Smooth muscle cell of trachea (primary cell): ENCODE data around the gene ATP8A2. TPM values are rescaled to one million over a fixed set of nuclear protein-coding genes. Genes with fewer than 3 reads are reported as not detected.

Experiments used
- total RNA-seq: library from RNA; depleted of rRNA; stranded (reverse); fragments of >200 nt; gene quantifications from 2 replicates; pipeline ENCODE4 v1.2.1, GENCODE V29; 2014

The ATP8A2 gene
- 0.15 and 0.17 TPM in 2 replicates for total RNA-seq

GRCh38 chr13:25371875-25372283, at the start of gene ATP8A2:
ATP8A2 (plus strand) TSS chr13:25371974; CDS start chr13:25372213, 239 bp downstream.

DNA sequence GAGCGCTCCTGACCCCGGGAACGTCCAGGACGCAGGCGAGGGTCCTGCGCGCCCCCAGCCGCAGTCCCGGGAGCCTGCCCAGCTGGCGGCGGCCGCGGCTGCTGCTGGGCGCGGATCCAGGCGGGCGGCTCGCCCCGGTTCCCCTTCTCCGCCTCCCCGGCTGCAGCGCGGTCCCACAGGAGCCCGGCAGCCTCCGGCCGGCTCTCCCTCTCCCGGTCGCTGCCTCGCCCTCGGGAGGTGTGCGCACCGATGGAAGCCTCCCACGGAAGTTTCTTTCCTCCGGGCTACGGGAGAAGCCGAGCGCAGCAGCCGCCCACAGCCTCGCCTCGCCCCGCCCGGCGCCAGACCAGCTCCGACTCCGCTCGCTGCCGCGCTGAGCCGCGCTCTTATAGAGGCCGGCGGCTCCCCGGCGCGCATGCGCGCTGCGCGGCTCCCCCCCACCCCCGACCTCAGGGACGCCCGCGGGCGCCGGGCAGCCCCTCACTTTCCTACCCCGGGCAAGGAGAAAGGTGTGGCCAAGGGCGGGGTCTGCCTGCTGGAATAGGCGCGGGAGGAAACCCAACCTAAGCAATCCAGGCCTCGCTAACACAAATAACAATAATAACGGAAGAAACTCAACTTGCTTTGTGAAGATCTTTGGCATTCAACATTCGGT, 680.0 kb downstream of the ATP8A2 start, which contains the start of gene SHISA2:
Gene SHISA2 (minus strand): TSS at position 360 of the 655 bp plus-strand sequence. CDS start 1,041 bp downstream, outside the sequence.

Other genes starting within 250 kb of the ATP8A2 start
- not detected in 2 replicates for gene AMER2, start 199.7 kb upstream of the ATP8A2 start, total RNA-seq
- 20.5 and 28.5 TPM in 2 replicates for gene MTMR6, start 84.5 kb upstream of the ATP8A2 start, total RNA-seq
- 48.3 and 54.1 TPM in 2 replicates for gene NUP58, start 70.3 kb upstream of the ATP8A2 start, total RNA-seq